ENCODE measurements around the gene GABARAPL1.
"Not testable (repeated sequence)": the region's sequence is repeated elsewhere in the genome, so short reads cannot be mapped to it uniquely, and the experiment has no call there.

The GABARAPL1 gene

GRCh38 chr12:10204495-10204894 lies 8.2 kb upstream of the GABARAPL1 start:
- DNase-seq, result not testable (repeated sequence)

DNA sequence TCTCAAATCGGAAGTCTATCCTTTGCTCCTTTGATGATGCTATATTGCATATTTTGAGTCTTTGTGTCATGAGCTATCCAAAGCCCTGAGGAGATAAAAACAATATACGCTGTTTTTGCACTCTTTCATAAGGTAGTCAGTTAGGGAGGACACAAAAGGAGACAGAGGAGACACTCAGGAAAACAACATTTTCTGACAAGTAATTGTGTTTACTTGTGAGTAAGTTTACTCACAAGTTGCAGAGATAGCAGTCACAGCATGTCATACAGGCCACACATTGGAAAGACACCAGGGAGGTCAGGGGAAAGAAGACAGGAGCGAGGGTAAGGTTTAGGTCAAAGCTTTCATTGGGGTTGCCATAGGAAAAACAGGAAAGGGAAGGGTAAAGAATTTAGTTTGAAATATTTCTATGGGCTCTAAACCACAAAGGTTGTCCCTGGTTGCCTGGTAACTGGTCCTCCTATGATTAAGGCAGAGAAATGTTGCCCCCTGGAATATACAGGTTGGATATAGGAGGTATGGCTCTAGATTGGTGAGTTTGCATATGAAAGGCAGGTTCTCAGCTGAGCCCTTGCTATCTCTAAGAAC lies 7.4 kb upstream of the GABARAPL1 start:
- no peak for DNase-seq

DNA sequence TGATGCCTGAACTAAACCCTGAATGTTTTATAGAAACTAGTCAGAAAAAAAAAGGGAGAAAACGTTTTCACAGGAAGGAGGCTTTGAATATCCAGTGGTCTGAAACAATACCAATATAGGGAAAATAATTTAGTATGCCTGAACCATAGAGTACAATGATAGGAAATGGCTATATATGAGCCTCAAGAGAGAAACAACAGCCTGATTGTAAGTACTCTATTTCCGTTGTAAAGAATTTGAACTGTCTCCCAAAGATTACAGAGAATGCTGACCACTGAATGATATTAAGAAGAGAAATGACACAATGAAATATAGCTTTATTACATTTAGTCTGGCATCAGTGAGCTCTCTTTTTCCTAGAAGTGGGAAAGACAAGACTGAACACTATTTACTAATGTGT lies 5.5 kb upstream of the GABARAPL1 start:
- no peak for DNase-seq

- no peak for DNase-seq
Observed at GRCh38 chr12:10210225-10210624, 2.5 kb upstream of the GABARAPL1 start.

DNA sequence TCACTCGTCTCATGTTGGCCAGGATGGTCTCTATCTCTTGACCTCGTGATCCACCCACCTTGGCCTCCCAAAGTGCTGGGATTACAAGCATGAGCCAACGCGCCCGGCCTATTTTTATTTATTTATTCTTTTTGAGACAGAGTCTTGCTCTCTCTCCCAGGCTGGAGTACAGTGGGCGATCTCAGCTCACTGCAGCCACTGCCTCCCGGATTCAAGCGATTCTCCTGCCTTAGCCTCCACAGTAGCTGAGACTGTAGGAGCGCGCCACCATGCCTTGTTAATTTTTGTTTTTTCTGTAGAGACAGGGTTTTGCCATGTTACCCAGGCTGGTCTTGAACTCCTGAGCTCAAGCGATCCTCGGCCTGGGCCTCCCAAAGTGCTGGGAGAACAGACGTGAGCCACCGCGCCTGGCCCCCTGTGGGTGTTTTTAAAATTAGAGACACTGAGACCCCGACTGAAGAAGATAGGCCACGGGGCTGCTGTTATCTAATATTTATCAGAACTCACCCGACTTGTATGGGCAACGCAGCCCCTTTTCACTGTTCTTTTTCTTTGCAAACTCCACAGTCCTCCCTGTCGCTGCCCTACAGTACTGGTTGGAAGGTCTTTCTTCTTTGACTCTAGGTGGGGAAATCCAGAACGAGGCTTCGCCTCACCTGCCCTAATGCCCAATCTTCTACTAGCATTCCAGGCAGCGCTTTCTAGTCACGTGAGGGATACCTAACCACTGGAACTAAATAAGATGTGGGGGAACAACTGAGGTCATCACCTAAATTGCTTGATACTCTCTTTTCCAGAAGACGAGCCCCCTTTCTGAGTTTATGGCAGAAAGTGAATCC lies 1.4 kb upstream of the GABARAPL1 start:
- DNase-seq, result no peak

GRCh38 chr12:10211940-10212738 lies 538 bp upstream of the GABARAPL1 start:
- DNase-seq, result peak; percentile 89

GRCh38 chr12:10213168-10214135 lies 775 bp downstream of the GABARAPL1 start:
- peak; percentile 86 for DNase-seq

- DNase-seq, result no peak
Observed at GRCh38 chr12:10214136-10214894, 1.6 kb downstream of the GABARAPL1 start.

GRCh38 chr12:10214895-10215267 lies 2.2 kb downstream of the GABARAPL1 start:
- DNase-seq, result no peak

- peak; percentile 32 for DNase-seq
Observed at GRCh38 chr12:10215436-10215835, 2.8 kb downstream of the GABARAPL1 start.

- DNase-seq, result peak; percentile 48
Observed at GRCh38 chr12:10215946-10216345, 3.3 kb downstream of the GABARAPL1 start.

GRCh38 chr12:10218021-10218420 lies 5.3 kb downstream of the GABARAPL1 start:
- DNase-seq, result no peak

DNA sequence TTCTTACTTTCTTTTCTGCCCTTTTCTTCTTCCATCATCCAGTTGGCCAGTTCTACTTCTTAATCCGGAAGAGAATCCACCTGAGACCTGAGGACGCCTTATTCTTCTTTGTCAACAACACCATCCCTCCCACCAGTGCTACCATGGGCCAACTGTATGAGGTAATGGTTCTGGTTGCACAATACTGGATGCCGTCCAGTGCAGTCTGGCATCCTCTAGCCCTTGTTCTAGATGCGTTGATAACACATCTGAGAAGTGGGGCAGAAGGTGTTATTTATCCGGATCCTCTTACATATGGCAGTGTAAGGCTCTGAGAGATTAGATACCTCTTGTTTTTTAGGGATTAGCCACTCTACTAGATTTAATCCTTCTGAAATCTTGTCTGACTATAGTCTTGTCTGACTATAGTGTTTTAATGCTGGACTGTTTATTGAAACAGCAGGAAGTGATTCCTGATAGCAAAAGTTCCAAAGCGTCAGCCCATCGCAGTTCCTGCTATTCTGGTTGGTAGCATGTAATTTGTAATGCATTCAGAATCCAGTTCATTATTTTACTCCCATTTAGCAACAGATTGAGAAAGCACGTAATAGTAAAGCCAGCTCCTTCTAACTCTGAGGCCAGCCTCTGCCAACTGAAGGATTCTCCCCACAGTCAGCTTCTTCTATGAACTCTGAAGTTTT lies 7.9 kb downstream of the GABARAPL1 start:
- DNase-seq, result no peak

- DNase-seq, result no peak
Observed at GRCh38 chr12:10221846-10222245, 9.2 kb downstream of the GABARAPL1 start.

GRCh38 chr12:10223208-10223607 lies 10.5 kb downstream of the GABARAPL1 start:
- no peak for DNase-seq

DNA sequence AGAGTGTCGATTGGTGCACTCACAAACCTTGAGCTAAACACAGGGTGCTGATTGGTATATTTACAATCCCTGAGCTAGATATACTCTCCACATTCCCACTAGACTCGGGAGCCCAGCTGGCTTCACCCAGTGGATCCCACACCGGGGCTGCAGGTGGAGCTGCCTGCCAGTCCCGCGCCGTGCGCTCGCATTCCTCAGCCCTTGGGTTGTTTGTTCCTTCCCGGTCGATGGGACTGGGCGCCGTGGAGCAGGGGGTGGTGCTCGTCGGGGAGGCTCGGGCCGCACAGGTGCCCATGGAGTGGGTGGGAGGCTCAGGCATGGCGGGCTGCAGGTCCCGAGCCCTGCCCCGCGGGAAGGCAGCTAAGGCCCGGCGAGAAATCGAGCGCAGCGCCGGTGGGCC lies 12.7 kb downstream of the GABARAPL1 start:
- DNase-seq, result not testable (repeated sequence)

GRCh38 chr12:10226086-10226485 lies 13.4 kb downstream of the GABARAPL1 start:
- DNase-seq, result no peak

- DNase-seq, result no peak
Observed at GRCh38 chr12:10226731-10227130, 14.1 kb downstream of the GABARAPL1 start.

- no peak for DNase-seq
Observed at GRCh38 chr12:10227648-10228047, 15.0 kb downstream of the GABARAPL1 start.

GRCh38 chr12:10234562-10234961 lies 21.9 kb downstream of the GABARAPL1 start:
- DNase-seq, result no peak
